ENCODE results near the gene MLLT10. TPM values are rescaled to one million over a fixed set of nuclear protein-coding genes. Genes with fewer than 3 reads are reported as not detected.

The MLLT10 gene
- total RNA-seq, 1 experiment from 2014 or later = 45.2 TPM

DNA sequence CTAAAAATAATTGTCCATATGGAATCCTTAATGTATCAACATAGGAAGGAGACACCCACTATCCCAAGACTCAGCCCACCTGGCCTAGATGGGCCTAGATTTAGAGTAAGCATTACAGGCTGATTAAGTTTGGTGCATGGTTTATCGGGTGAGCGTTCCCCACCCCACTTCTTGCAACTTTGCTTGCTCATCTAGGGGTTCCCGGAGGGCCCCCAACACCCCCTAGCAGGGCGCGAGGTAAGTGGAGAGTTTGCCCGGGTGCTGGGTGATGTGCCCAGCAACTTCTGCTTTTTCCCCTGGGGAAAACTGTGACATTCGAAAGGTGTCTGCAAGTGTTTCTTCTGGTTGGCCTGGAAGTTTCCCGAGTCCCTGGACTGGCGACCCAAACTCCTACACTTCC, 40.2 kb upstream of the MLLT10 start:
- Histone ChIP-seq H3K9ac (ENCODE audit: low read length) (no peak overlapping the region), H3K9me3 (ENCODE audit: control insufficient read depth in 1 of 2, insufficient read depth in 1 of 2, low read depth in 1 of 2, low read length in 2 of 2) (no peaks in the 10 kb centered on the region), H3K36me3 (ENCODE audit: control insufficient read depth in 1 of 2, insufficient read depth in 2 of 2, low read length in 2 of 2) (no peaks in the 10 kb centered on the region), H3K4me3 (replicated peaks in 1 of 2; ENCODE audit: low read depth in 1 of 2, low read length in 2 of 2) (no peak overlapping the region), H4K20me1 (ENCODE audit: insufficient read depth) (no peaks in the 10 kb centered on the region), H3K27ac (ENCODE audit: low read depth, low read length) (no peak overlapping the region), H3K27me3 (ENCODE audit: insufficient read depth, low read length) (0 out of 2 replicates have a peak, but pooled peaks cover under 1% of the 10 kb centered on the region), H3K4me1 (ENCODE audit: control insufficient read depth in 1 of 2, insufficient read depth in 2 of 2, low read length in 2 of 2) (peaks cover 2 to 20% of the 10 kb centered on the region in 2 experiments; a peak in 2 of 4 replicates), H3K4me2 (ENCODE audit: low read length) (no peak overlapping the region), H3K9me2 (ENCODE audit: insufficient read depth) (no peaks in the 10 kb centered on the region), H3K79me2 (ENCODE audit: insufficient read depth, low read length) (no peaks in the 10 kb centered on the region), H2AFZ (ENCODE audit: low read depth, low read length, poor library complexity, severe bottlenecking) (no peak overlapping the region)
- no peak for ATAC-seq
- TF ChIP-seq, protein P1, sequence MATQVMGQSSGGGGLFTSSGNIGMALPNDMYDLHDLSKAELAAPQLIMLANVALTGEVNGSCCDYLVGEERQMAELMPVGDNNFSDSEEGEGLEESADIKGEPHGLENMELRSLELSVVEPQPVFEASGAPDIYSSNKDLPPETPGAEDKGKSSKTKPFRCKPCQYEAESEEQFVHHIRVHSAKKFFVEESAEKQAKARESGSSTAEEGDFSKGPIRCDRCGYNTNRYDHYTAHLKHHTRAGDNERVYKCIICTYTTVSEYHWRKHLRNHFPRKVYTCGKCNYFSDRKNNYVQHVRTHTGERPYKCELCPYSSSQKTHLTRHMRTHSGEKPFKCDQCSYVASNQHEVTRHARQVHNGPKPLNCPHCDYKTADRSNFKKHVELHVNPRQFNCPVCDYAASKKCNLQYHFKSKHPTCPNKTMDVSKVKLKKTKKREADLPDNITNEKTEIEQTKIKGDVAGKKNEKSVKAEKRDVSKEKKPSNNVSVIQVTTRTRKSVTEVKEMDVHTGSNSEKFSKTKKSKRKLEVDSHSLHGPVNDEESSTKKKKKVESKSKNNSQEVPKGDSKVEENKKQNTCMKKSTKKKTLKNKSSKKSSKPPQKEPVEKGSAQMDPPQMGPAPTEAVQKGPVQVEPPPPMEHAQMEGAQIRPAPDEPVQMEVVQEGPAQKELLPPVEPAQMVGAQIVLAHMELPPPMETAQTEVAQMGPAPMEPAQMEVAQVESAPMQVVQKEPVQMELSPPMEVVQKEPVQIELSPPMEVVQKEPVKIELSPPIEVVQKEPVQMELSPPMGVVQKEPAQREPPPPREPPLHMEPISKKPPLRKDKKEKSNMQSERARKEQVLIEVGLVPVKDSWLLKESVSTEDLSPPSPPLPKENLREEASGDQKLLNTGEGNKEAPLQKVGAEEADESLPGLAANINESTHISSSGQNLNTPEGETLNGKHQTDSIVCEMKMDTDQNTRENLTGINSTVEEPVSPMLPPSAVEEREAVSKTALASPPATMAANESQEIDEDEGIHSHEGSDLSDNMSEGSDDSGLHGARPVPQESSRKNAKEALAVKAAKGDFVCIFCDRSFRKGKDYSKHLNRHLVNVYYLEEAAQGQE (IDR thresholded peaks at IDR 0.05; ENCODE audit: low read depth) = no peak
- TF ChIP-seq EZH2phosphoT487 (IDR thresholded peaks at IDR 0.05; ENCODE audit: borderline replicate concordance) = no peak
- TF ChIP-seq, protein P2, sequence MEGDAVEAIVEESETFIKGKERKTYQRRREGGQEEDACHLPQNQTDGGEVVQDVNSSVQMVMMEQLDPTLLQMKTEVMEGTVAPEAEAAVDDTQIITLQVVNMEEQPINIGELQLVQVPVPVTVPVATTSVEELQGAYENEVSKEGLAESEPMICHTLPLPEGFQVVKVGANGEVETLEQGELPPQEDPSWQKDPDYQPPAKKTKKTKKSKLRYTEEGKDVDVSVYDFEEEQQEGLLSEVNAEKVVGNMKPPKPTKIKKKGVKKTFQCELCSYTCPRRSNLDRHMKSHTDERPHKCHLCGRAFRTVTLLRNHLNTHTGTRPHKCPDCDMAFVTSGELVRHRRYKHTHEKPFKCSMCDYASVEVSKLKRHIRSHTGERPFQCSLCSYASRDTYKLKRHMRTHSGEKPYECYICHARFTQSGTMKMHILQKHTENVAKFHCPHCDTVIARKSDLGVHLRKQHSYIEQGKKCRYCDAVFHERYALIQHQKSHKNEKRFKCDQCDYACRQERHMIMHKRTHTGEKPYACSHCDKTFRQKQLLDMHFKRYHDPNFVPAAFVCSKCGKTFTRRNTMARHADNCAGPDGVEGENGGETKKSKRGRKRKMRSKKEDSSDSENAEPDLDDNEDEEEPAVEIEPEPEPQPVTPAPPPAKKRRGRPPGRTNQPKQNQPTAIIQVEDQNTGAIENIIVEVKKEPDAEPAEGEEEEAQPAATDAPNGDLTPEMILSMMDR (IDR thresholded peaks at IDR 0.05 in 2 of 3, conservative IDR thresholded peaks at IDR 0.05 in 1 of 3; ENCODE audit: borderline replicate concordance in 1 of 3, insufficient read depth in 1 of 3, low read depth in 2 of 3, low read length in 2 of 3) = no peak
- no peak for TF ChIP-seq ZNF274 (IDR thresholded peaks at IDR 0.05; ENCODE audit: low read depth, low read length)
- TF ChIP-seq SP1 (IDR thresholded peaks at IDR 0.05; ENCODE audit: low read depth) = no peak
- no peak for TF ChIP-seq POLR2A (IDR thresholded peaks at IDR 0.05; ENCODE audit: borderline replicate concordance, extremely low read depth, insufficient read depth, insufficient read length)
- no peak for TF ChIP-seq SIN3A (IDR thresholded peaks at IDR 0.05; ENCODE audit: low read depth)
- TF ChIP-seq SRF (IDR thresholded peaks at IDR 0.05; ENCODE audit: low read depth) = no peak
- TF ChIP-seq ELF1 (IDR thresholded peaks at IDR 0.05; ENCODE audit: borderline replicate concordance, low read depth) = no peak
- no peak for TF ChIP-seq TCF7L2 (IDR thresholded peaks at IDR 0.05; ENCODE audit: borderline replicate concordance, extremely low read depth, insufficient read depth, insufficient read length)
- no peak for TF ChIP-seq POLR2AphosphoS5 (IDR thresholded peaks at IDR 0.05; ENCODE audit: low read depth, low read length)
- TF ChIP-seq, protein P3, sequence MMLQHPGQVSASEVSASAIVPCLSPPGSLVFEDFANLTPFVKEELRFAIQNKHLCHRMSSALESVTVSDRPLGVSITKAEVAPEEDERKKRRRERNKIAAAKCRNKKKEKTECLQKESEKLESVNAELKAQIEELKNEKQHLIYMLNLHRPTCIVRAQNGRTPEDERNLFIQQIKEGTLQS (IDR thresholded peaks at IDR 0.05) = no peak
- TF ChIP-seq CBX3 (IDR thresholded peaks at IDR 0.05; ENCODE audit: low read depth) = no peak
- TF ChIP-seq CEBPB (IDR thresholded peaks at IDR 0.05; ENCODE audit: low read depth) = no peak
- TF ChIP-seq, protein P4, sequence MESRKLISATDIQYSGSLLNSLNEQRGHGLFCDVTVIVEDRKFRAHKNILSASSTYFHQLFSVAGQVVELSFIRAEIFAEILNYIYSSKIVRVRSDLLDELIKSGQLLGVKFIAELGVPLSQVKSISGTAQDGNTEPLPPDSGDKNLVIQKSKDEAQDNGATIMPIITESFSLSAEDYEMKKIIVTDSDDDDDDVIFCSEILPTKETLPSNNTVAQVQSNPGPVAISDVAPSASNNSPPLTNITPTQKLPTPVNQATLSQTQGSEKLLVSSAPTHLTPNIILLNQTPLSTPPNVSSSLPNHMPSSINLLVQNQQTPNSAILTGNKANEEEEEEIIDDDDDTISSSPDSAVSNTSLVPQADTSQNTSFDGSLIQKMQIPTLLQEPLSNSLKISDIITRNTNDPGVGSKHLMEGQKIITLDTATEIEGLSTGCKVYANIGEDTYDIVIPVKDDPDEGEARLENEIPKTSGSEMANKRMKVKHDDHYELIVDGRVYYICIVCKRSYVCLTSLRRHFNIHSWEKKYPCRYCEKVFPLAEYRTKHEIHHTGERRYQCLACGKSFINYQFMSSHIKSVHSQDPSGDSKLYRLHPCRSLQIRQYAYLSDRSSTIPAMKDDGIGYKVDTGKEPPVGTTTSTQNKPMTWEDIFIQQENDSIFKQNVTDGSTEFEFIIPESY (IDR thresholded peaks at IDR 0.05; ENCODE audit: extremely low read depth, insufficient replicate concordance, low read length) = no peak
- TF ChIP-seq RAD21 (IDR thresholded peaks at IDR 0.05; ENCODE audit: low read depth) = no peak
- TF ChIP-seq, protein P5, sequence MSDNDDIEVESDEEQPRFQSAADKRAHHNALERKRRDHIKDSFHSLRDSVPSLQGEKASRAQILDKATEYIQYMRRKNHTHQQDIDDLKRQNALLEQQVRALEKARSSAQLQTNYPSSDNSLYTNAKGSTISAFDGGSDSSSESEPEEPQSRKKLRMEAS (IDR thresholded peaks at IDR 0.05) = no peak
- TF ChIP-seq EGR1 (IDR thresholded peaks at IDR 0.05; ENCODE audit: low read depth) = no peak
- CTCF ChIA-PET = interaction anchor here (0.7 kb wide), 1 partner anchor 167 kb away, joined by 3 read pairs; no protein-coding TSS in a partner anchor
- BruUV-seq (replicated peaks) = no TSS peak
- DNase-seq (ENCODE audit: low read depth, low spot score) = no peak
- POLR2A ChIA-PET = no interaction called here
- intact Hi-C loops (cut with micrococcal nuclease) = no loop called here
- RAD21 ChIA-PET (ENCODE audit: low non-redundant PET in 1 of 2, low total read pairs in 2 of 2, uncharacterized antibody in 2 of 2, unreplicated experiment in 2 of 2) = no interaction called here
